H9 (cell line): Measurements from ENCODE around the gene FAP. TPM values are rescaled to one million over a fixed set of nuclear protein-coding genes. Genes with fewer than 3 reads are reported as not detected.

Experiments
- DNase-seq: peaks from one replicate; pipeline ENCODE4 v3.0.0-alpha.2; 2017
- H2AFZ ChIP-seq: one replicate; pipeline ENCODE4 v1.6.1; 2013; ENCODE audit warnings: mild to moderate bottlenecking, low read length, control low read depth, moderate library complexity
- H2AK5ac ChIP-seq: 2 replicates; pipeline ENCODE4 v1.6.1; 2013; ENCODE audit warnings: low read length, control low read depth, mixed read lengths; ENCODE audit not compliant: insufficient read length
- H2BK120ac ChIP-seq: one replicate; pipeline ENCODE4 v1.6.1; 2013; ENCODE audit warnings: low read depth, mild to moderate bottlenecking, low read length, control low read depth, inconsistent platforms; ENCODE audit not compliant: poor library complexity, severe bottlenecking
- H2BK12ac ChIP-seq: 2 replicates; pipeline ENCODE4 v1.6.1; 2013; ENCODE audit warnings: low read length, control low read depth, mixed read lengths, low read depth; ENCODE audit not compliant: insufficient read length
- H2BK15ac ChIP-seq: 2 replicates; pipeline ENCODE4 v1.6.1; 2013; ENCODE audit warnings: low read depth, low read length, control low read depth
- H2BK20ac ChIP-seq: one replicate; pipeline ENCODE4 v1.6.1; 2013; ENCODE audit warnings: low read depth, mild to moderate bottlenecking, low read length, control low read depth, inconsistent platforms; ENCODE audit not compliant: poor library complexity, severe bottlenecking
- H2BK5ac ChIP-seq: 2 replicates; pipeline ENCODE4 v1.6.1; 2013; ENCODE audit warnings: low read length, control low read depth, mixed read lengths; ENCODE audit not compliant: insufficient read length
- H3K14ac ChIP-seq: 2 replicates; pipeline ENCODE4 v1.6.1; 2013; ENCODE audit warnings: low read length, control low read depth; ENCODE audit not compliant: insufficient read depth
- H3K18ac ChIP-seq: 2 replicates; pipeline ENCODE4 v1.6.1; 2013; ENCODE audit warnings: low read depth, mild to moderate bottlenecking, mixed read lengths, low read length, control low read depth; ENCODE audit not compliant: insufficient read length
- H3K23ac ChIP-seq: 2 replicates; pipeline ENCODE4 v1.6.1; 2013; ENCODE audit warnings: low read length, control low read depth, mixed read lengths, low read depth; ENCODE audit not compliant: insufficient read length
- H3K23me2 ChIP-seq: 2 replicates; pipeline ENCODE4 v1.6.1; 2013; ENCODE audit warnings: low read depth, mild to moderate bottlenecking, mixed read lengths, low read length, control low read depth; ENCODE audit not compliant: insufficient read length, poor library complexity, severe bottlenecking
- H3K27ac ChIP-seq: 2 replicates; pipeline ENCODE4 v1.5.1; 2013; ENCODE audit warnings: low read length, control low read depth, mixed read lengths, low read depth; ENCODE audit not compliant: insufficient read length
- H3K27me3 ChIP-seq: 2 replicates; pipeline ENCODE4 v1.6.1; 2013; ENCODE audit warnings: low read length, control low read depth, inconsistent platforms; ENCODE audit not compliant: insufficient read depth
- H3K4ac ChIP-seq: 2 replicates; pipeline ENCODE4 v1.6.1; 2013; ENCODE audit warnings: low read depth, mild to moderate bottlenecking, control low read depth, inconsistent platforms, low read length, moderate library complexity
- H3K4me1 ChIP-seq: 2 replicates; pipeline ENCODE4 v1.6.1; 2013; ENCODE audit warnings: low read length, control low read depth, inconsistent platforms; ENCODE audit not compliant: insufficient read depth
- H3K4me2 ChIP-seq: 2 replicates; pipeline ENCODE4 v1.6.1; 2013; ENCODE audit warnings: low read length, control low read depth, mixed read lengths; ENCODE audit not compliant: insufficient read length, insufficient read depth
- H3K56ac ChIP-seq: 2 replicates; pipeline ENCODE4 v1.6.1; 2013; ENCODE audit warnings: low read depth, mild to moderate bottlenecking, mixed read lengths, low read length, control low read depth; ENCODE audit not compliant: insufficient read length
- H3K79me1 ChIP-seq: 2 replicates; pipeline ENCODE4 v1.6.1; 2013; ENCODE audit warnings: low read depth, mild to moderate bottlenecking, moderate library complexity, low read length, control low read depth, inconsistent platforms; ENCODE audit not compliant: insufficient read depth, poor library complexity, severe bottlenecking
- H3K79me2 ChIP-seq: 2 replicates; pipeline ENCODE4 v1.6.1; 2013; ENCODE audit warnings: low read length, control low read depth, inconsistent platforms; ENCODE audit not compliant: insufficient read depth
- H3K9ac ChIP-seq: 2 replicates; pipeline ENCODE4 v1.6.1; 2013; ENCODE audit warnings: low read length, control low read depth, mixed read lengths; ENCODE audit not compliant: insufficient read length; ENCODE audit errors: extremely low read depth
- H3K9me3 ChIP-seq: one replicate; pipeline ENCODE4 v1.6.1; 2013; ENCODE audit warnings: low read depth, low read length, inconsistent platforms; ENCODE audit not compliant: control insufficient read depth
- H3T11ph ChIP-seq: one replicate; pipeline ENCODE4 v1.6.1; 2013; ENCODE audit warnings: mild to moderate bottlenecking, low read length, control low read depth, inconsistent platforms
- H4K20me1 ChIP-seq: one replicate; pipeline ENCODE4 v1.6.1; 2013; ENCODE audit not compliant: control insufficient read depth, insufficient read length, insufficient read depth
- H4K5ac ChIP-seq: 2 replicates; pipeline ENCODE4 v1.6.1; 2013; ENCODE audit warnings: low read depth, mild to moderate bottlenecking, mixed read lengths, low read length, control low read depth; ENCODE audit not compliant: insufficient read length
- H4K8ac ChIP-seq: replicated peaks from 2 replicates; pipeline ENCODE4 v1.6.1; 2013; ENCODE audit warnings: low read length, control low read depth, mixed read lengths, low read depth; ENCODE audit not compliant: insufficient read length
- H4K91ac ChIP-seq: 2 replicates; pipeline ENCODE4 v1.6.1; 2013; ENCODE audit warnings: low read depth, mild to moderate bottlenecking, moderate library complexity, mixed read lengths, low read length, control low read depth; ENCODE audit not compliant: insufficient read length
- H3K27ac Mint-ChIP-seq, 3 experiments: 2 replicates in 2 of 3; 3 replicates in 1 of 3; pipeline ENCODE4 v1.8.0; 2020 to 2021; ENCODE audit warnings: mixed read lengths in 3 of 3, mild to moderate bottlenecking in 1 of 3, moderate library complexity in 1 of 3
- H3K27me3 Mint-ChIP-seq: 2 replicates; pipeline ENCODE4 v1.8.0; 2021; ENCODE audit warnings: low read depth, mild to moderate bottlenecking, moderate library complexity, mixed read lengths
- H3K36me3 Mint-ChIP-seq, 3 experiments: 2 replicates in 2 of 3; 3 replicates in 1 of 3; pipeline ENCODE4 v1.8.0; 2020 to 2021; ENCODE audit warnings: low read depth in 3 of 3, mixed read lengths in 3 of 3; ENCODE audit not compliant: insufficient read depth in 1 of 3
- H3K4me1 Mint-ChIP-seq, 2 experiments: 2 replicates each; pipeline ENCODE4 v1.8.0; 2020; ENCODE audit warnings: mixed read lengths in 2 of 2
- H3K4me3 Mint-ChIP-seq, 2 experiments: 2 replicates in 1 of 2; 3 replicates in 1 of 2; pipeline ENCODE4 v1.8.0; 2020 to 2021; ENCODE audit warnings: mild to moderate bottlenecking in 2 of 2, mixed read lengths in 2 of 2, moderate library complexity in 1 of 2
- H3K9me3 Mint-ChIP-seq, 2 experiments: 2 replicates in 1 of 2; 3 replicates in 1 of 2; pipeline ENCODE4 v1.8.0; 2020; ENCODE audit warnings: mild to moderate bottlenecking in 2 of 2, mixed read lengths in 2 of 2, moderate library complexity in 1 of 2
- CTCF ChIP-seq: fragments of 200-600 bp; sonication (generic); conservative IDR thresholded peaks from 3 replicates; pipeline ENCODE4 v1.8.0; 2021; ENCODE audit warnings: antibody characterized with exemption, mild to moderate bottlenecking
- WGBS: extraction: QIAGEN DNeasy Blood & Tissue Kit; methylation state at CpG from one replicate; pipeline ENCODE4 v1.1.7; 2013; ENCODE audit warnings: missing lambda C conversion rate, low lambda C conversion rate, mixed read lengths; ENCODE audit not compliant: insufficient read length; ENCODE audit errors: extremely low coverage; 5-methylcytosine and 5-hydroxymethylcytosine counted together
- total RNA-seq: library from RNA; stranded (reverse); gene quantifications from 2 replicates; pipeline ENCODE4 v1.2.1, GENCODE V29; 2021

The FAP gene
- total RNA-seq, 1 experiment from 2014 or later = not detected

GRCh38 chr2:162245061-162245460, 1.8 kb upstream of the FAP start:
- Mint-ChIP-seq H3K27ac (no peak overlapping the region), H3K4me1 (peaks cover 4 to 11% of the 10 kb centered on the region in 2 experiments; a peak in 3 of 4 replicates), H3K27me3 (no peaks in the 10 kb centered on the region), H3K9me3 (no peaks in the 10 kb centered on the region; a peak in 1 of 5 replicates), H3K36me3 (no peaks in the 10 kb centered on the region; a peak in 1 of 7 replicates), H3K4me3 (no peak overlapping the region)
- H3K23ac ChIP-seq = no peak overlapping the region
- H2BK20ac ChIP-seq = no peak overlapping the region
- H3K9ac ChIP-seq = no peak overlapping the region
- no peaks in the 10 kb centered on the region for H3K4me1 ChIP-seq
- H3K18ac ChIP-seq = no peak overlapping the region
- no peak for DNase-seq
- H3T11ph ChIP-seq = no peak overlapping the region
- H2BK5ac ChIP-seq = no peak overlapping the region
- H4K8ac ChIP-seq = no peak overlapping the region
- H2BK12ac ChIP-seq = no peak overlapping the region
- H3K79me2 ChIP-seq = no peaks in the 10 kb centered on the region
- no peak overlapping the region for H3K4ac ChIP-seq
- H3K79me1 ChIP-seq = no peaks in the 10 kb centered on the region
- H4K5ac ChIP-seq = no peak overlapping the region
- H3K4me2 ChIP-seq = no peak overlapping the region
- no peak overlapping the region for H3K56ac ChIP-seq
- H2AFZ ChIP-seq = no peak overlapping the region
- no peak overlapping the region for H3K14ac ChIP-seq
- no CpG with 5 or more reads among the region's 1 CpG for WGBS
- H3K27me3 ChIP-seq = no peaks in the 10 kb centered on the region
- H2BK120ac ChIP-seq = no peak overlapping the region
- no peak for TF ChIP-seq CTCF
- H3K23me2 ChIP-seq = no peaks in the 10 kb centered on the region
- H3K27ac ChIP-seq = no peak overlapping the region
- H3K9me3 ChIP-seq = no peaks in the 10 kb centered on the region
- H2AK5ac ChIP-seq = no peak overlapping the region
- no peak overlapping the region for H2BK15ac ChIP-seq
- H4K91ac ChIP-seq = no peak overlapping the region
- H4K20me1 ChIP-seq = no peaks in the 10 kb centered on the region
